Activated CD8-positive, alpha-beta memory T cell treated with anti-CD3 and anti-CD28 coated beads for 36 hours (primary cell): ENCODE results near the gene ZNF774. TPM values are rescaled to one million over a fixed set of nuclear protein-coding genes. Genes with fewer than 3 reads are reported as not detected.
"Not testable (repeated sequence)": the region's sequence is repeated elsewhere in the genome, so short reads cannot be mapped to it uniquely, and the experiment has no call there.

Source experiments
- CTCF ChIA-PET: fragments of 350-600 bp; sonication (Branson Sonifier 250); formaldehyde crosslinking; loops from one replicate; lab custom pipeline; 2021; ENCODE audit warnings: antibody characterized with exemption; lab: Charles Lee
- POLR2A ChIA-PET: fragments of 350-600 bp; sonication (Branson Sonifier 250); formaldehyde crosslinking; loops from one replicate; lab custom pipeline; 2021; ENCODE audit warnings: antibody characterized with exemption; lab: Charles Lee
- total RNA-seq, 2 experiments: library from RNA; stranded (reverse); gene quantifications; one replicate each; pipeline ENCODE4 v1.2.3, GENCODE V29; 2021

ZNF774 gene
- total RNA-seq, 2 experiments from 2014 or later: 1.0 to 1.1 TPM

DNA sequence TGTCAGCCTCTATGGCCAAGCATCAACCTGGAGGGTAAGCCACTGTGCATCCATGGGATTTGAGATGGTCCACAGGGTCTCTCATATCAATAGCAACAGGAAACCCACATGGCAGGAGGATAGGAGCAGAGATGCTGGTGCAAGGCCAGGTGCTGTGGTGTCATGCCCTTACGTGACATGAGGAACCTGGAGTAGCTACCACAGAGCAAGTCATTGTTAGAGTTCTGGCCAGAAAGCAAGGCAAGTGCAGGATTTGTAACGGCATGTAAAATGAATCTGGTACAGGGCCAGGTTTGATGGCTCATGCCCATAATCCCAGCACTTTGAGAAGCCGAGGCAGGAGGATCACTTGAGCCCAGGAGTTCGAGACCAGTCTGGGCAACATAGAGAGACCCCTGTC lies 14.8 kb upstream of the ZNF774 start:
- ChIA-PET POLR2A (no interaction called here), CTCF (interaction anchor here (1.1 kb wide), 1 partner anchor 8 kb away, joined by 3 read pairs; no protein-coding TSS in a partner anchor)

GRCh38 chr15:90338532-90338931 lies 13.6 kb upstream of the ZNF774 start:
- CTCF ChIA-PET: no interaction called here

DNA sequence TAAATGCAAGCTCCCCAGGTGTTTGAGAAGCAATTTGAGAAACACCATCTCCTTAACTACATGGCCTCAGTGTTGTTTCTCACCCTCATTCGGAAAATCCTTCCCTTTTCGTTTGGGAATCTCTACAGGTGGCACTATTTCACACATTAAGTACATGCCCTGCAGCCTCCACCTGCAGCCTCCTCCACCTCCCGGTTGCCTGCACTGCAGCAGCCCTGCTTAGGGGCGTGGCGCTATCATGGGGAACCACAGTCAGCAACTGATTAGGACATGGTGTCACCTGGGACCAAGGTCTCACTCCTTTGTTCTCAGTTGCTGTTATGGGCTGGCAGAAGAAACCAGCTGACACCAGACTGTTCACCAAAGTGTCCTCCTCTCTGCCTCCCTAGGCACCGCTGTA lies 11.7 kb upstream of the ZNF774 start:
- CTCF ChIA-PET: interaction anchor here (0.9 kb wide), 1 partner anchor 245 kb away, joined by 3 read pairs; no protein-coding TSS in a partner anchor

More at GRCh38 chr15:90338532-90338931, 13.6 kb upstream of the ZNF774 start:
- POLR2A ChIA-PET: no interaction called here

DNA sequence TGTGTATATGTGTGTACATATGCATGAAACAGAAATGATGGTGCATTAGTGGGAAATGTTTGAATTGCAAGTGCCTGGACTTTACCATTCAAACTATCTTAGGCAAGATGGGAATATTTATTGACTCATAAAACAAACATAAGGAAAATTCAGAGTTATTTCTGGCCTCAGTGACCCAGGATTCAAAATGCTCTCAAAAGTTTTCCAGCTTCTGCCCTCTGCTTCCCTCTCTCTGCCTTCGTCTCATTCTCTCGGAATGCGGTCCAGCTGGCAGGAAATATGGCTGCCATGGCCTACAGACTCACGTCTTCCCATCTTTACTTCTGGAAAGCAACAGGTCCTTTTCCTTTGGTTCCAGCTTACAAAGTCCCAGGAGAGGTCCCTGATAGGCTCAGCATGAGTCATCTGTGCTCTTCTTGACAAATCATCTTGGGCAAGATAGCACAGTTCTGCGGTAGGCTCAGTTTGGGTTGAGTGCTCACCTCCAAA lies 8.7 kb upstream of the ZNF774 start:
- ChIA-PET CTCF (interaction anchor here (1.3 kb wide), 1 partner anchor 23 kb away, joined by 5 read pairs; no protein-coding TSS in a partner anchor), POLR2A (no interaction called here)

More for the DNA sequence above, 11.7 kb upstream of the ZNF774 start:
- POLR2A ChIA-PET: no interaction called here

GRCh38 chr15:90344662-90345061 lies 7.4 kb upstream of the ZNF774 start:
- CTCF ChIA-PET: interaction anchor here (1.8 kb wide), 1 partner anchor 25 kb away, joined by 5 read pairs; no protein-coding TSS in a partner anchor
- POLR2A ChIA-PET: no interaction called here

DNA sequence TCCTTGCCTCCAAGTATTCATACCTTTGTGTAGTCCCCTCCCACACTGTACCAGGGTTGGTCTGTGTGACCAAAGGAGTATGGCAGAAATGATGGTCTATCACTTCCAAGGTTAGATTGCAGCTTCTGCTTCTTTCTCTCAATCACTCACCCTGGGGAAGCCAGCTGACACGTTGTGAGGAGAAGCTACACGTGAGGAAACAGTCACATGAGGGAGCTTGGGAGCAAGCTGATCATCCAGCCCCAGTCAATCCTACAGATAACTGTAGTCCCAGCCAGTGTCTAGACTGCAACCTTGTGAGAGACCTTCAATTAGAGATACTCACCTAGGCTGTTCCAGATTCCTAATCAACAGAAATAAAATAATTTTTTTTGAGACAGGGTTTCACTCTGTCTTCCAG lies 6.2 kb upstream of the ZNF774 start:
- ChIA-PET CTCF (interaction anchor here (0.9 to 1.8 kb wide), 2 partner anchors 9 to 26 kb away, joined by 3 to 5 read pairs; no protein-coding TSS in a partner anchor), POLR2A (no interaction called here)

- CTCF ChIA-PET, POLR2A ChIA-PET: not testable (repeated sequence)
These were observed 4.5 kb upstream of the ZNF774 start for GRCh38 chr15:90347431-90348065.

DNA sequence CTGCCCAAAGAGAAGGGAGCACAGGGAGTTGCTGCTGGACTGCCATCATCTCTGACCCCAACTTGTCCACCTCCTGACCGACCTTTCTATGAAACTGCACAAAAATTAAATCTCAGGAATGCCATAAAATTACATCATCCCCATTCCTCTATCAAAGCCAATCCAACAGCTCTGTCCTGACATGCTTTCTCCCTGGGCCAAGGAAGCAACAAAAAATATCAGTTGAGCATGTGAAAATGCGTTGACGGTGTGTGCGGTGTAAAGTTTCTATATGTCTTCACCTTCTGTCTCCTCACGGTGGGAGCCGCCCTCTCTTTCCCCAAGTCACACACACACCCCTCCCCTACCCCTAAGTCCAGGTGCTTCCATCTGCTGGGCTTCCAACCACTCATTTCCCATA lies 3.6 kb upstream of the ZNF774 start:
- ChIA-PET CTCF (no interaction called here), POLR2A (no interaction called here)

GRCh38 chr15:90349072-90349471 lies 3.0 kb upstream of the ZNF774 start:
- ChIA-PET POLR2A (no interaction called here), CTCF (no interaction called here)

- CTCF ChIA-PET: no interaction called here
- POLR2A ChIA-PET: no interaction called here
These were observed 2.3 kb upstream of the ZNF774 start for GRCh38 chr15:90349821-90350220.

GRCh38 chr15:90351479-90352106 lies 491 bp upstream of the ZNF774 start:
- POLR2A ChIA-PET: interaction anchor here (0.6 to 1.6 kb wide), 2 partner anchors 159 to 242 kb away, joined by 3 to 4 read pairs; no protein-coding TSS in a partner anchor
- CTCF ChIA-PET: interaction anchor here (0.7 to 1.6 kb wide), 3 partner anchors 10 to 40 kb away, joined by 3 to 4 read pairs (median 3); no protein-coding TSS in a partner anchor

GRCh38 chr15:90354986-90355385 lies 2.9 kb downstream of the ZNF774 start:
- POLR2A ChIA-PET: no interaction called here
- CTCF ChIA-PET: no interaction called here

DNA sequence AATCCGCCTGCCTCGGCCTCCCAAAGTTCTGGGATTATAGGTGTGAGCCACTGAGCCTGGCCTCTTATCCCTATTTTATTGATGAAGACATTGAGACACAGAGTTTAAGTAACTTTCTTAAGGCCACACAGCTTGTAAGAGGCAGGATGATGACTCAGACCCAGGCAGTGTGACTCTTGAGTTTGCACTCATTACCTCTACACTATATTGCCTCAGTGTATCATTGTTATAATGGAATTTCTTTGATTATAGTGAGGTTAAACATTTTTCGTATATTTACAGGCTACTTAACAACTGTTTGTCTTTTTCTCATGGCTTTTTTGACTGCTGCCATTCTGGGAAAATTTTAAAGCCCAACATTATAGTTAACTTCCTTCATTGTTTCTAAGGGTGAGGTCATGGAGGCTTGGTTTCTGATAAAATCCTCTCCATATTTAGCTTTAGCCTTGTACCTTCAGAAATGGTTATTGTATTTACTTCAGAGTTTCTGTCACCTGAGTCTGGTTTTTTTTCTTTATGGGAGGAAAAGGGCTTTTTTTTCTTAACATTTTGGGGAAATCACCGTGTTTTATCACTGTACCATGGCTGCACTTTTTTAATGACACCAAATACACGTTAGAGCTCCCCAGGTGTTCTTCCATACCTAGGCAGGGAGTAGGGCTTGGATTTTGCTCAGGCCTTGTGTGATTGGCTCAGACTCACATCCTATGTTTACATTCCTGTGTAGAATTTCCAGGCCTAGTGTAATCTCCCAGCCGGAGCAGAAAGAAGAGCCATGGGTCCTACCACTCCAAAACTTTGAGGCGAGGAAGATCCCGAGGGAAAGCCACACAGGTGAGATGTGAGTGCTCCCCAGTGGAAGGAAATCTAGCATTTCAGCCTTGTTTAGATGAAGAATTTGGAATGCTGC lies 6.3 kb downstream of the ZNF774 start:
- ChIA-PET CTCF (interaction anchor here (3.1 kb wide), 1 partner anchor 38 kb away, joined by 12 read pairs; no protein-coding TSS in a partner anchor), POLR2A (no interaction called here)

GRCh38 chr15:90360746-90361145 lies 8.7 kb downstream of the ZNF774 start:
- ChIA-PET CTCF (interaction anchor here (1.0 to 3.1 kb wide), 7 partner anchors 8 to 122 kb away, joined by 3 to 12 read pairs (median 4); partner anchors contain the start of gene ZNF774), POLR2A (no interaction called here)

GRCh38 chr15:90362936-90363212 lies 10.8 kb downstream of the ZNF774 start:
- CTCF ChIA-PET: interaction anchor here (0.6 to 2.4 kb wide), 6 partner anchors 8 to 119 kb away, joined by 3 to 12 read pairs (median 3); no protein-coding TSS in a partner anchor

DNA sequence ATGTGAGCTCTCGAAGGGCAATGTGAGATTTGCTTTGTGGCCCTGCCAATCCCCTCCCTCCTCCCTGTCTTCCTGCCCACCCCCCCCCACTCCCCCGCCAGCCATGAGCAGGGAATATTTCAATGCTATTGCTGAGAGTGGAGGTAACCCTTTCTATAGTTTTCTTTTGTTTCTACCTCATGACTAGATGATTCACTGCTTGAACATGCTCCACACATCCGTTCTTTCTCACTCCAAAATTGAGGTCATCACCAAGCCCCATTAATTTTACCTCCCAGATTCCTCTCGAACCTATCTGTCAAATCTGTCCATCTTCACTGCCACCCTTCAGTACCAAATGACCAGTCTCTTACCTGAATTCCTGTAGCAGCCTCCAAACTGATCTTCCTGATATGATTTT lies 12.2 kb downstream of the ZNF774 start:
- POLR2A ChIA-PET: no interaction called here
- CTCF ChIA-PET: no interaction called here

More at GRCh38 chr15:90362936-90363212, 10.8 kb downstream of the ZNF774 start:
- POLR2A ChIA-PET: no interaction called here

DNA sequence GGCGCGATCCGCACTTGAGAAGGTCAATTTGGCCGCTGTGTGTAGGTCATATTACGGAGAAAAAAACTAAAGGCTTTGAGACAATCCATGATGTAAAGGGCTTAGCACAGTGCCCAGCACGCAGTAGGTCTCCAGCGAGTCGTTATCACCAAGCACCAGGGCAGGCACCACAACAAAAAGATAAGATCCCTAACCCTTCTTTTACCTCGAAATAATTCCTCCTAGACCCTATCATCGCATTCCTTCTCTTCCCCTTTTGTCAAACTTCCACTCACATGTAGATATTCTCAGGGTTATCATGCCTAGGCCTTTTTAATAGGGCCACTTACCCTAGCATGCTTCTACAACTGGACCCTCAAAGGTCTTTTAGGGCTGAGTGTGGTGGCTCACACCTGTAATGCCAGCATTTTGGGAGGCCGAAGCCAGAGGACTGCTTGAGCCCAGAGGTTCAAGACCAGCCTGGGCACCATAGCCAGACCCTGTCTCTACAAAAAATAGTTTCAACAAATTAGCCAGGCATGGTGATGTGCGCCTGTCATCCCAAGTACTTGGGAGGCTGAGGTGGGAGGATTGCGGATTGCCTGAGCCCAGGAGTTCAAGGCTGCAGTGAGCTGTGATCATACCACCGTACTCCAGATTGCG lies 13.5 kb downstream of the ZNF774 start:
- ChIA-PET CTCF (no interaction called here), POLR2A (no interaction called here)

GRCh38 chr15:90367576-90367975 lies 15.5 kb downstream of the ZNF774 start:
- POLR2A ChIA-PET: interaction anchor here (0.6 kb wide), 1 partner anchor 456 kb away, joined by 8 read pairs; no protein-coding TSS in a partner anchor
- CTCF ChIA-PET: interaction anchor here (0.9 to 2.2 kb wide), 2 partner anchors 18 to 48 kb away, joined by 4 to 9 read pairs; no protein-coding TSS in a partner anchor

GRCh38 chr15:90375071-90375470 lies 23.0 kb downstream of the ZNF774 start:
- CTCF ChIA-PET: no interaction called here
- POLR2A ChIA-PET: interaction anchor here (0.6 kb wide), 1 partner anchor 46 kb away, joined by 4 read pairs; no protein-coding TSS in a partner anchor
